HUES6 (cell line): ENCODE results near the gene PCSK7.
A peak's percentile ranks its signal among the peaks of the same experiment; 100 is the strongest.

Source experiments
- H3K27ac ChIP-seq: 2 replicates; pipeline ENCODE4 v1.7.0; 2013; ENCODE audit warnings: low read depth, mild to moderate bottlenecking, low read length, inconsistent platforms
- H3K27me3 ChIP-seq: 2 replicates; pipeline ENCODE4 v1.6.1; 2013; ENCODE audit warnings: low read length; ENCODE audit not compliant: control insufficient read depth, insufficient read depth
- H3K36me3 ChIP-seq: 2 replicates; pipeline ENCODE4 v1.6.1; 2013; ENCODE audit warnings: low read length; ENCODE audit not compliant: control insufficient read depth, insufficient read depth
- H3K4me1 ChIP-seq: 2 replicates; pipeline ENCODE4 v1.6.1; 2013; ENCODE audit warnings: low read length; ENCODE audit not compliant: control insufficient read depth, insufficient read depth
- H3K4me3 ChIP-seq: 2 replicates; pipeline ENCODE4 v1.5.1; 2013; ENCODE audit warnings: low read depth, low read length
- H3K9ac ChIP-seq: one replicate; pipeline ENCODE4 v1.6.1; 2013; ENCODE audit warnings: mild to moderate bottlenecking, low read length
- H3K9me3 ChIP-seq: 2 replicates; pipeline ENCODE4 v1.6.1; 2013; ENCODE audit warnings: low read depth, low read length; ENCODE audit not compliant: control insufficient read depth, insufficient read depth

The PCSK7 gene

DNA sequence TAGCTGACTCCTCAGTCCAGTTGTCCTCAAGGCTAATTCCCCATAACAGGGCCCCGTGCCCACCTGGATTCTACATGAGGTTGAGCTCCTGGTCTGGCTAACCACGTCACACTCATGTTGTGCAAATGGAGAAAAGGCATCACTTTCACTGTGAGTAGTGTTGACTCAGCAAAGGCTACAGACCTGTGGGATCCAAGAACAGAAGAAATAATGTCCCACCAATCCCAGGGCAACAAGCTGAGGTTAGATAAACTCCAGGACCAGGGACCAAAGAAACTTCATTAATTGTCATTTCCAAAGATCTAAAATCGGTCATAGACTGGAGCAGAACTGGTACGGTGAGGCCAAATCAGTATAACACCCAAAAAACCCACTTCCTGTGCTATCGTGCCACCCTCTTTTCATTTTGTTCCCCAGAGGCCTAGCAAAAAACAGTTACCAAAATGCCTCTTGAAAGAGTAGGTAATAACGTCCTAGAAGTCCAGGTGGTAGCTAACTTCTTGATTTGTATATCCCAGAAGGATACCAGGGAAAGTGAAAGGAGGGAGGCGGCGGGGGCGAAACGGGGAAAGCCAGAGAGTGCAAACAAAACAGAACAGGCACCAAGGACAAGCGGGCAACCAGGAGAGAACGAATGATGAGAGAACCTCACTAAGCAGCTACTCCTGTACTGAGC is 1.4 kb downstream of the PCSK7 start:
- Histone ChIP-seq H3K9ac (no peak overlapping the region), H3K9me3 (no peaks in the 10 kb centered on the region), H3K36me3 (peaks cover 34% of the 10 kb centered on the region), H3K27ac (no peak overlapping the region), H3K27me3 (no peaks in the 10 kb centered on the region), H3K4me1 (peaks cover 6% of the 10 kb centered on the region; the same call in 1 of the 2 replicates), H3K4me3 (peak overlapping the region; percentile 99; the same call in 1 of the 2 replicates)

DNA sequence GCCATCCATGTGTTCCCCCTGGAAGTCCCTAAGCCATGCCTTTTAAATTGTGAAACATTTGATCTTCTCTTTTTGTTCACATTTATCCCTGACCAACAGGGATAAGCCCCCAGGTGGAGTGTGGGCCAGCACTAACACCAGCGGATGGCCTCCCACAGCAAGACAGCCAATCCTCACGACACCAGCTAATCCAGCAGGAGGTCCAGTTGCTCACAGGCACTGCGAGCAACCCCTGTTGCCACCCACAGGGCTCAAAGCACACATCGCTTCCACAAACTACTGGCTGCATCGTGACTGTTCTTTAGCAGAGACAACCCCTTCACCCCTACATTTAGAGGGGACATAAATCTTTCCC is 2.0 kb downstream of the PCSK7 start:
- H3K36me3 ChIP-seq = peaks cover 37% of the 10 kb centered on the region
- H3K27ac ChIP-seq = no peak overlapping the region
- H3K9me3 ChIP-seq = no peaks in the 10 kb centered on the region
- no peak overlapping the region for H3K9ac ChIP-seq
- H3K4me1 ChIP-seq = peaks cover 6% of the 10 kb centered on the region; the same call in 1 of the 2 replicates
- no peaks in the 10 kb centered on the region for H3K27me3 ChIP-seq
- no peak overlapping the region for H3K4me3 ChIP-seq

DNA sequence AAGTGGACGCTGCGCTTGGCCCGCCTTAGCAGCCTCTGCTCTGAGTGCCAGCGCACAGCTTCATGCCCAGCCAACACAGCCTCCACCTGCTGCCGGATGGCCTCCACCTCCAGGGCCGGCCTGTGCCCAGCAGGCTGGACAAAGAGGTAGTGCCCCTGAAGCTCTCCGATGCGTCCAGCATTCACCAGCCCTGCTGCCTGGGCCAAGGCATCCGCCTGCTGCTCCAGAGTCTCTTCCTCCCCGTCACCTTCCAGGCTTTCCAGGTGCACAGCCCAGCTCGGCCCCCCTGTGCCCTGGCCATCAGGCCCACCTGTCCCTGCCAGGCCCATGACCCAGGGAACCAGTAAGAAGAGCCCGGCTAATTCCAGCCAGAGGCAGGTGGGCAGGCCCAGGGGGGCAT is 2.5 kb downstream of the PCSK7 start:
- Histone ChIP-seq H3K27me3 (no peaks in the 10 kb centered on the region), H3K9me3 (no peaks in the 10 kb centered on the region), H3K4me1 (peaks cover 6% of the 10 kb centered on the region; the same call in 1 of the 2 replicates), H3K27ac (no peak overlapping the region), H3K36me3 (peaks cover 41% of the 10 kb centered on the region), H3K9ac (no peak overlapping the region), H3K4me3 (no peak overlapping the region)

DNA sequence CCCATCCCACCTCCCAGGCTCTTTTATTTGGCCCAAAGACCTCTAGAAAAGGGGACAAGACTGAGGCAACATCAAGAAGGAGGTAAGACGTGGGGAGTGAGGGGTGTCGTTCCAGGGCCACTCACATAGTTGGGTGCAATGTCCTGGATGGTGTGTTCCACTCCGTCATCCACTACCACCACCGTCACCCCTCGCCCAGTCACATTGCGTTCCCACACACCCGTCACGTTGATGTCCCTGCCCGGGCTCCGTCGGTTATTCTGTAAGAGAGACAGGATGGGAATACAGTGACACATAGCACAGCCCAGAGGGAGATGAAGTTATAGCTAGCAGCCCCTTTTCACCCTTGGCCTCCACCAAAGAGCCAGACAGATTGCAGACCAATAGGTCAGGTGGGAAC is 3.8 kb downstream of the PCSK7 start:
- no peak overlapping the region for H3K27ac ChIP-seq
- H3K9me3 ChIP-seq = no peaks in the 10 kb centered on the region
- peaks cover 6% of the 10 kb centered on the region; the same call in 1 of the 2 replicates for H3K4me1 ChIP-seq
- peaks cover 55% of the 10 kb centered on the region for H3K36me3 ChIP-seq
- H3K9ac ChIP-seq = no peak overlapping the region
- H3K4me3 ChIP-seq = no peak overlapping the region
- no peaks in the 10 kb centered on the region for H3K27me3 ChIP-seq

DNA sequence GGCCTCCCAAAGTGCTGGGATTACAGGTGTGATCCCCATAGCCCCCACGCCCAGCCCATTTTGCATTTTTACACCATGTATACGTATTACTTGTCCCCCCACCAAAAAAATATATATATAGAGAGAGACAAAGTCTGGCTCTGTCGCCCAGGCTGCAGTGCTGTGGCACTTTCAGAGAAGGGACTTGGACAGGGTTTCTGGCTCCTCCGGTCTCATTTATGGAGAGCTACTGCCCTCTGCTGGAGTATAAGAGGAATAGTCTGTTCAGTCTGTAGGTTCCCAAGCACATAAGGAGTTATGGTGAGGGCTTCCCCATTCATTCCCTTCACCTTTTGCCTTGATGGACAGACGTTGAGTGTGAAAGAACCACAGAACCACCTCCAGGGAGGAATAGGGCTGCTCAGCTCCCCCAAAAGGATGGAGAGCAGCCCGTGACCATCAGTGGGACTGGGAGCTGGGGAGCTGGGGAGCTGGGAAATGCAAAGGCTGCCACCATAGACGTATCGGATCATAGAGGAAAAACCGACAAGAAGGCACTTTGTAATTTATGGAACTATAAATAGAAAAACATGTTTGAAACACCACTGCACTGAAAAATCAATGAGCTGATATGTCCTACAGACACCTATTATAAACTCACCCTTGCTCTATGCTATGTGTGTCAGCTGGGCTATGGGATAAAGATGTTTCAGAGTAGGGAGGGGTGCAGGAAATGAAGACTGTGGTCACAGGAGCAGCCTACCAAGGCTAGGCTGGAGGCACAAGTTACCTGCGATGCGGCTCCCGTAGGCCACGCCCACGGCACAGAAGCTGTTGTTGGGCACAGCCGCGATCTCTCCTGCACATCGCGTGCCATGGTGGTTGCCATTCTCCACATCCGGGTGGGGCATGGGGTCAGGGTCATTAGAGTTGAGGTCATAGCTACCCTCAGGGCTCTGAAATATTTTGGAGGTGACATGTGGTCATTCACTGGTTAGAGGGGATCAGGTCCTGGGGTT is 5.2 kb downstream of the PCSK7 start:
- no peaks in the 10 kb centered on the region for H3K27me3 ChIP-seq
- H3K9me3 ChIP-seq = no peaks in the 10 kb centered on the region
- peak overlapping the region; percentile 10 for H3K9ac ChIP-seq
- H3K4me1 ChIP-seq = peaks cover 13% of the 10 kb centered on the region; the same call in 1 of the 2 replicates
- no peak overlapping the region for H3K27ac ChIP-seq
- H3K4me3 ChIP-seq = no peak overlapping the region
- H3K36me3 ChIP-seq = peaks cover 63% of the 10 kb centered on the region

DNA sequence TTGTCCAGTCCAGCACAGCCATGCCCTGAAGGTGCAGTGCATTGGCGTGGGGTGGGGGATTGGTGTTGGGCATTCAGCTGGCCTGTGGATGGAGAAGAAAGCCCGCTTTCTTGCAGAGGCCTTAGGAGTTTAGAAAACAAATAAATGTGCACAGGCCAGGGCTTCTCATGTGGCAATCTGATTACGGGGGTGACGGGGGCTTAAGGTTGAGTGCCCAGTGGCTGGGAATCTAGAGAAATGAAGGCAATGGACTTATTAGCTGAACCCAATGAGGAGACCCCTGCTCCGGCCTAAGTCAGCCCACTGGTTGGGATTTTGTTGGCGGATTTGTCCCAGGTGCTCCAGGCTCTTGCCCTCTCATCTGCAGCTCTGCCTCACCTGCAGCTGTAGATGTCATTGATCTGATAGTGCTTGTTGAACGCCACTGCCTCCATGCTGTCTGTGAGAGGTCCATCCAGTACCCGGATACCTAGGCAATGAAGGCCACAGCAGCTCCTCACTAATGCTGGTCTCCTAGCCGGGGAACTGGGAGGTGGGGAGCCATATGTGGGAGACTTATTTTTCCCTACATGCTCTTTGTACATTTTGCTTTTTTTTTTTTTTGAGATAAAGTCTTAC is 6.2 kb downstream of the PCSK7 start:
- H3K9ac ChIP-seq = no peak overlapping the region
- no peaks in the 10 kb centered on the region for H3K9me3 ChIP-seq
- H3K4me3 ChIP-seq = no peak overlapping the region
- no peaks in the 10 kb centered on the region for H3K27me3 ChIP-seq
- H3K27ac ChIP-seq = no peak overlapping the region
- H3K4me1 ChIP-seq = peaks cover 9% of the 10 kb centered on the region; the same call in 1 of the 2 replicates
- H3K36me3 ChIP-seq = peaks cover 69% of the 10 kb centered on the region

DNA sequence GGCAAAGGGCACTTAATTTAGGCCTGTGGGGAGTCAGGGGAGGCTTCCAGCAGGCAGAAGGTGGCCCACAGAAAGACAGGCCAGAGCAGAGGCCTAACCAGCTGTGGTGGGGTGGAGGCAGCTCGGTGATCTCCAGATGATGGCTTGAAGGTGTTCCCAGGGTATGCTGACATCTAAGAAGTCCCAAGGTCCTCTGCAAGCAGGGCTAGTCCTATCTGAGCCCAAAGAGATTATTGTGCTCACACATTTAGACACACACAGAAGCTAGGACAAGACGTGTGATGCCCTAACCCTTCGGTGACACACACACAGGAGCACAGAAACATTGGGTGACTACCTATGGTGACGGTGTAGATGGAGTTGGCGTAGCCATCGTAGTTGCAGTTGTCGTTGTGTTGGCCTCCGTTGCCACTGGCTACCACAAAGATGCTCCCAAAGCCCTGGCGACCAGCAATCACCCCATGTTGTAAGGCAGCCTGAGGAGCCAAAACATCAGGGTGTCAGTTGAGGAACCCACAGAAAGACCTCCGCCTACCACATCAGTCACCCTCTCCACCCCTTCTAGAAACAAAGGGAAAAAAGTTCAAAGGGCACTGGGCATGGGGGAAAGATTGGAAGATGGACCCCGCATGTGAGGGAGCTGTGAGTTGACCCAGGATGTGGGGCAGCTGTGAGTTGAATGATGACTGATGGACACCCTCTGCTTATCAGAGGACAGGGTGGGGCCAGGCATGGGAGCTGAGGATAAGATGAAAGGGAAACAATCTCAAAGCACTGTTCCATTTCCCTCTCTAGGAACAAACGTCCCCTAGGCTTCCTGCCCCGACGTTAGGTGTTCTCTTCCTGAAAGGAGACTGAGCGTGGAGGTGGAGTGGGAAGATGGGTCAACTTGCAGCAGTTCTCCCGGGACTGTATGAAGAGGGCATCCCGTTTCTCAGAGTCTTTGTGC is 7.9 kb downstream of the PCSK7 start:
- Histone ChIP-seq H3K4me3 (no peak overlapping the region), H3K36me3 (peaks cover 69% of the 10 kb centered on the region), H3K27me3 (no peaks in the 10 kb centered on the region), H3K9me3 (no peaks in the 10 kb centered on the region), H3K27ac (no peak overlapping the region), H3K9ac (no peak overlapping the region), H3K4me1 (peaks cover 9% of the 10 kb centered on the region; the same call in 1 of the 2 replicates)

DNA sequence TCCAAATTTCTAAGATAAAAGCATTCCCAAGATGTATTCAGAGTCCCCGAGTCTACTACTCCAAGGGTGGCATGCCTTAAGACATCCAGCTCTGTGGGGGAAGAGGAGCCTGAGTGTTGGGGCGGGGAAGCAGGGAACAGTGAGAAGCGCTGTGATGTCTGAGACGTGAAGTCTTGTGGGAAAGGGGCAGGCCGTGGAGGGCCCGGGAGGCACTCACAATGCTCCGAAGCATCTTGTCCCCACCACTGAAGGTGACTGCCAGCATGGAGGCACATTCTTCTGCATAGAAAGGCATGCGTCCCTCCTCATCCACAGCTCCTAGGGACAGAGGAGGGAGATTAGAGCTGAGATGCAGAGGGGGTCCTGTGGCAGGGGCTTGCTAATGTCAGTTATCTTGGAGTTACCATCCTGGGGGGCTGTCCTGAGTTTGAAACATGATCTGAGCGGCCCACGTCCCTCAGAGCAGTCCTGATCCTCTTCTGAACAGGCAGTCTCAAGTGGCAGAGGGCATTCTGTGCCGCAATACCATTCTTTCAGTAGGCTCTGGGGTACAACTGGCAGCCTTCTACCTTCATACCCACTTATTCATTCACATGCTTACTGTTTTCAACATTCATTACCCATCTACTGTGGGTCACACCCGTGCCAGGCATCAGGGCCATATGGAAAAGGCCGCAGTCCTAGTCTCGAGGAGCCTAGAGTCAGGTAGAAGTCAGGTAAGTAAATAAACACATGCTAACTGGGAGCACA is 8.7 kb downstream of the PCSK7 start:
- H3K27ac ChIP-seq = no peak overlapping the region
- no peak overlapping the region for H3K4me3 ChIP-seq
- H3K9ac ChIP-seq = no peak overlapping the region
- peaks cover 9% of the 10 kb centered on the region; the same call in 1 of the 2 replicates for H3K4me1 ChIP-seq
- H3K9me3 ChIP-seq = no peaks in the 10 kb centered on the region
- no peaks in the 10 kb centered on the region for H3K27me3 ChIP-seq
- peaks cover 71% of the 10 kb centered on the region for H3K36me3 ChIP-seq

DNA sequence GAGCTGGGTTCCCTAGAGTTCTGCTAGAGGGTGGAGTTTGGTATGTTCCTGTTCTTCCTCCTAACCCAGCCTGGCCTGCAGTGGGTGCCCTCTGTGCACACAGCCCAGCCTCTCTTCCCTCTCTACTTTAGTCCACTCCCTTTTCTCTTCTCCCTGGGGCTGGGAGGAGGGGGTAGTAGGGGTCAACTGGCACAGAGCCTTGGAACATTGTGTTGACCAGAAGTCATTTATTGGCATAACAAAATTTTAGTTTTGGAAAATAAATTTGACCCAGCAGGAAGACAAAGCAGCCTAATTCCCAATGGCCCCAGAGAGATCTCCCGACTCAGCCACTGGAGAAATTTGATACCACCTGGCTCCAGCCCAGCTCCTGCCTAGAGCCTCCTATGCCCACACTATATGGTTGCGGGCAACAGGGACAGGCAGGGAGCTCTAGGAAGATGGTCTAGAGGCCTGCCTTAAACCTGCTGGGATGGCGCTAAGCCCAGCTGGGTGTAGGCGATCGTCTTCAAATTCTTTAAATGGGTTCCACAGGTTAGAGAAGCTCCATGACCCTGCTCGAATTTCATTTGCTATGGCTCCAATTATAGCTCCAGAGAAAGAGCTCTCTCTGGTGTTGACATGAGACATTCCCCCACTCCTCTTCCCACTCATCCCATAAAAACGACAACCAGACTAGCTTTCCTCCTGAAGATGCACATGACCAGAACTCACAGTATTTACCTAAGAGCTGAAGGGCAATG is 9.9 kb downstream of the PCSK7 start:
- H3K9me3 ChIP-seq = no peaks in the 10 kb centered on the region
- H3K36me3 ChIP-seq = peaks cover 72% of the 10 kb centered on the region
- peaks cover 9% of the 10 kb centered on the region; the same call in 1 of the 2 replicates for H3K4me1 ChIP-seq
- no peak overlapping the region for H3K4me3 ChIP-seq
- H3K27ac ChIP-seq = no peak overlapping the region
- H3K27me3 ChIP-seq = no peaks in the 10 kb centered on the region
- H3K9ac ChIP-seq = no peak overlapping the region
